ENCODE results near the gene PSKH1.
"Not testable (repeated sequence)": the region's sequence is repeated elsewhere in the genome, so short reads cannot be mapped to it uniquely, and the experiment has no call there.

Gene PSKH1

GRCh38 chr16:67971111-67971510 lies 78.1 kb downstream of the PSKH1 start:
- Histone ChIP-seq H3K27me3 (ENCODE audit: insufficient read depth, poor library complexity, severe bottlenecking) (no peaks in the 10 kb centered on the region), H3K4me3 (replicated peaks; ENCODE audit: insufficient read depth, low read length) (no peak overlapping the region), H3K27ac (replicated peaks) (no peak overlapping the region)
- no peak for DNase-seq (ENCODE audit: low read depth in 1 of 2, low spot score in 1 of 2)
- TF ChIP-seq POLR2AphosphoS5 (IDR thresholded peaks at IDR 0.05; ENCODE audit: low read depth): no peak
- no peak for TF ChIP-seq SPI1 (IDR thresholded peaks at IDR 0.05; ENCODE audit: borderline replicate concordance, low read depth)
- TF ChIP-seq GABPA (IDR thresholded peaks at IDR 0.05; ENCODE audit: low read depth): no peak
- no peak for TF ChIP-seq CTCF (IDR thresholded peaks at IDR 0.05; ENCODE audit: insufficient read depth, low read length)
- TF ChIP-seq REST (IDR thresholded peaks at IDR 0.05; ENCODE audit: insufficient replicate concordance, low read depth): no peak

GRCh38 chr16:67972285-67972684 lies 79.2 kb downstream of the PSKH1 start:
- not testable (repeated sequence) for H3K4me3 ChIP-seq (replicated peaks; ENCODE audit: insufficient read depth, low read length); H3K27ac ChIP-seq (replicated peaks); H3K27me3 ChIP-seq (ENCODE audit: insufficient read depth, poor library complexity, severe bottlenecking); DNase-seq (ENCODE audit: low read depth in 1 of 2, low spot score in 1 of 2)

- no peak for DNase-seq (ENCODE audit: low read depth in 1 of 2, low spot score in 1 of 2)
- H3K27ac ChIP-seq (replicated peaks): no peak overlapping the region
Measured at GRCh38 chr16:67975321-67976105, 82.5 kb downstream of the PSKH1 start.

More at GRCh38 chr16:67975321-67976105, 82.5 kb downstream of the PSKH1 start:
- TF ChIP-seq SPI1 (IDR thresholded peaks at IDR 0.05; ENCODE audit: borderline replicate concordance, low read depth) (no peak), POLR2AphosphoS5 (IDR thresholded peaks at IDR 0.05; ENCODE audit: low read depth) (no peak), REST (IDR thresholded peaks at IDR 0.05; ENCODE audit: insufficient replicate concordance, low read depth) (no peak), GABPA (IDR thresholded peaks at IDR 0.05; ENCODE audit: low read depth) (no peak), CTCF (IDR thresholded peaks at IDR 0.05; ENCODE audit: insufficient read depth, low read length) (no peak)
- Histone ChIP-seq H3K27me3 (ENCODE audit: insufficient read depth, poor library complexity, severe bottlenecking) (no peaks in the 10 kb centered on the region), H3K4me3 (replicated peaks; ENCODE audit: insufficient read depth, low read length) (no peak overlapping the region)

All from HL-60 (cell line).